Mucosa of gallbladder (tissue), 1 donor: ENCODE results near the gene KDM3B. TPM values are rescaled to one million over a fixed set of nuclear protein-coding genes. Genes with fewer than 3 reads are reported as not detected.
"Not testable (repeated sequence)": the region's sequence is repeated elsewhere in the genome, so short reads cannot be mapped to it uniquely, and the experiment has no call there.

ENCODE experiments used
- DNase-seq: peaks from one replicate; pipeline ENCODE4 v3.0.0-alpha.2; 2020; ENCODE audit warnings: low spot score
- total RNA-seq: library from RNA; stranded (reverse); gene quantifications from one replicate; pipeline ENCODE4 v1.2.1, GENCODE V29; 2021
- donor health status: DM: no; HTN: no; CAD: no.

The KDM3B gene
- total RNA-seq, 1 donor from 2014 or later, result 65.8 TPM

GRCh38 chr5:138389332-138389731 is 36.8 kb downstream of the KDM3B start:
- no peak for DNase-seq

GRCh38 chr5:138389911-138390310 is 37.4 kb downstream of the KDM3B start:
- not testable (repeated sequence) for DNase-seq

GRCh38 chr5:138391859-138392386 is 39.4 kb downstream of the KDM3B start:
- no peak for DNase-seq

- no peak for DNase-seq
Measured at GRCh38 chr5:138402640-138403039, 50.2 kb downstream of the KDM3B start.

- DNase-seq, result no peak
Measured at GRCh38 chr5:138408023-138408422, 55.5 kb downstream of the KDM3B start.

- peak; percentile 20 for DNase-seq
Measured at GRCh38 chr5:138410996-138411640, 58.6 kb downstream of the KDM3B start.

GRCh38 chr5:138418444-138418843 is 66.0 kb downstream of the KDM3B start:
- DNase-seq, result no peak

- DNase-seq, result no peak
Measured at GRCh38 chr5:138425079-138425478, 72.6 kb downstream of the KDM3B start.

- no peak for DNase-seq
Measured at GRCh38 chr5:138435943-138436342, 83.5 kb downstream of the KDM3B start.

- no peak for DNase-seq
Measured at GRCh38 chr5:138438003-138438723, 85.7 kb downstream of the KDM3B start.

- DNase-seq, result no peak
Measured at GRCh38 chr5:138438724-138439476, 86.4 kb downstream of the KDM3B start, which contains the start of gene REEP2. REEP2 (plus strand) TSS chr5:138439057; CDS start chr5:138439209, 152 bp downstream.

GRCh38 chr5:138439477-138440158 is 87.1 kb downstream of the KDM3B start:
- DNase-seq, result no peak

- DNase-seq, result no peak
Measured at GRCh38 chr5:138440159-138441073, 87.9 kb downstream of the KDM3B start.

GRCh38 chr5:138441221-138441620 is 88.7 kb downstream of the KDM3B start:
- no peak for DNase-seq

- no peak for DNase-seq
Measured at GRCh38 chr5:138444078-138444773, 91.7 kb downstream of the KDM3B start.

GRCh38 chr5:138444774-138445546 is 92.5 kb downstream of the KDM3B start:
- no peak for DNase-seq

GRCh38 chr5:138445547-138446271 is 93.2 kb downstream of the KDM3B start:
- no peak for DNase-seq

- no peak for DNase-seq
Measured at GRCh38 chr5:138448070-138448469, 95.6 kb downstream of the KDM3B start.
